Sigmoid colon (tissue), 7 donors: ENCODE data around the gene TMEM132D. TPM values are rescaled to one million over a fixed set of nuclear protein-coding genes. Genes with fewer than 3 reads are reported as not detected.

Source experiments
- DNase-seq: peaks from one replicate; pipeline ENCODE4 v3.0.0-alpha.2; 2019
- H3K27ac ChIP-seq, 4 donors: fragments of 200-600 bp; sonication (generic); one replicate each; pipeline ENCODE4 v1.5.1; 2016 to 2019; ENCODE audit warnings: mild to moderate bottlenecking in 1 of 4
- H3K27me3 ChIP-seq, 3 donors: fragments of 200-600 bp; sonication (generic); one replicate each; pipeline ENCODE4 v1.5.1; 2019; ENCODE audit warnings: mild to moderate bottlenecking in 1 of 3
- H3K36me3 ChIP-seq, 4 donors: fragments of 200-600 bp; sonication (generic); one replicate each; pipeline ENCODE4 v1.5.1; 2016 to 2019
- H3K4me1 ChIP-seq, 4 donors: fragments of 200-600 bp; sonication (generic); one replicate each; pipeline ENCODE4 v1.5.1; 2017 to 2019
- H3K4me3 ChIP-seq, 4 donors: fragments of 200-600 bp; sonication (generic); one replicate each; pipeline ENCODE4 v1.5.1; 2017 to 2019; ENCODE audit warnings: mild to moderate bottlenecking in 2 of 4, moderate library complexity in 1 of 4
- H3K9me3 ChIP-seq, 4 donors: fragments of 200-600 bp in 3 of 4; sonication (generic) in 3 of 4; one replicate each; pipeline versions ENCODE4 v1.5.1 to v1.6.1; 2013 to 2019
- CTCF ChIP-seq, 4 experiments: fragments of 450-650 bp in 3 of 4; fragments of 200-600 bp in 1 of 4; IDR thresholded peaks; one replicate each; pipeline ENCODE4 v1.5.1; 2016 to 2019; ENCODE audit warnings: antibody characterized with exemption in 4 of 4, mild to moderate bottlenecking in 3 of 4, moderate library complexity in 2 of 4
- EP300 ChIP-seq, 4 donors: sonication (generic); formaldehyde crosslinking; IDR thresholded peaks; one replicate each; pipeline ENCODE4 v1.6.1; 2017; ENCODE audit warnings: antibody characterized with exemption in 4 of 4
- POLR2A ChIP-seq, 2 donors: fragments of 450-650 bp; IDR thresholded peaks; one replicate each; pipeline ENCODE4 v1.6.1; 2016; ENCODE audit warnings: antibody characterized with exemption in 2 of 2, mild to moderate bottlenecking in 2 of 2, moderate library complexity in 2 of 2
- POLR2AphosphoS5 ChIP-seq, 4 donors: sonication (generic); formaldehyde crosslinking; IDR thresholded peaks; one replicate each; pipeline ENCODE4 v1.6.1; 2017; ENCODE audit warnings: antibody characterized with exemption in 4 of 4
- WGBS, 2 donors: extraction: QIAGEN DNeasy Blood & Tissue Kit; methylation state at CpG; one replicate each; pipeline ENCODE4 v1.1.7; 2013; 5-methylcytosine and 5-hydroxymethylcytosine counted together
- intact Hi-C: fragments of 100-400 bp; cut with DNase I; formaldehyde crosslinking; loops from one replicate; pipeline ENCODE4 v1.15.1; 2023
- polyA plus RNA-seq, 3 donors: library from polyadenylated mRNA; stranded (reverse); fragments of 200-250 nt; gene quantifications; one replicate each; pipeline ENCODE4 v1.2.3, GENCODE V29; 2013
- total RNA-seq, 4 donors: library from RNA; depleted of rRNA; stranded (reverse); fragments of >200 nt; gene quantifications; one replicate each; pipeline ENCODE4 v1.1.0, GENCODE V29; 2016
- donor health status: healthy with polysubstance abuse.
- donor health status: Bipolar disorder and iron deficiency.
- donor health status: healthy.

The TMEM132D gene
- total and polyA plus RNA-seq, 7 donors: under 0.01 to 0.03 (median under 0.01) TPM; not detected in 3

DNA sequence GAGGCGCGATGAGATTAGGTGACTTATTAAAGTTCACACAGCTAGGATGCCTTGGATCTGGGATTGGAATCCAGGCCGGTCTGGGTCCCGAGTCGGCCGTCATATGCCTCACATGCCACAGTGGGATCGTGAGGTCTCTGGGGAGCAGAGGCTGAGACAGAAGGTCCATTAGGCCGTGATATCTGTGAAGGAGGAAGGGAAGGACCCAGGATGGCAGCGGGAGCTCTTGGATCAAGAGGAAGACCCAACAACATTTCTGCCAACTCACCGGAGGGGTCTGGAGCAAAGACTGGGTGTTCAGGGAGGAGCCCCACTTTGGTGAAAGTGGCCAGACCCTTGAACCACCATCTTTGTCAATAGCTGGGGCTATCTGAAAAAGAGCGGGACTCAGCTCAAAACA, 807.6 kb downstream of the TMEM132D start:
- DNase-seq: no peak
- Histone ChIP-seq H3K4me3 (no peak overlapping the region), H3K27ac (no peak overlapping the region), H3K4me1 (no peaks in the 10 kb centered on the region), H3K36me3 (no peaks in the 10 kb centered on the region), H3K27me3 (no peaks in the 10 kb centered on the region), H3K9me3 (peaks cover 0 to 2% (median 0%) of the 10 kb centered on the region in 4 donors)
- WGBS, 2 donors: 91 to 95% methylated on average over 11 of the region's 11 CpGs
- intact Hi-C loops: no loop called here
- TF ChIP-seq POLR2A (IDR thresholded peaks at IDR 0.05) (no peak), EP300 (IDR thresholded peaks at IDR 0.05) (no peak), POLR2AphosphoS5 (IDR thresholded peaks at IDR 0.05) (no peak), CTCF (IDR thresholded peaks at IDR 0.05) (no peak)

DNA sequence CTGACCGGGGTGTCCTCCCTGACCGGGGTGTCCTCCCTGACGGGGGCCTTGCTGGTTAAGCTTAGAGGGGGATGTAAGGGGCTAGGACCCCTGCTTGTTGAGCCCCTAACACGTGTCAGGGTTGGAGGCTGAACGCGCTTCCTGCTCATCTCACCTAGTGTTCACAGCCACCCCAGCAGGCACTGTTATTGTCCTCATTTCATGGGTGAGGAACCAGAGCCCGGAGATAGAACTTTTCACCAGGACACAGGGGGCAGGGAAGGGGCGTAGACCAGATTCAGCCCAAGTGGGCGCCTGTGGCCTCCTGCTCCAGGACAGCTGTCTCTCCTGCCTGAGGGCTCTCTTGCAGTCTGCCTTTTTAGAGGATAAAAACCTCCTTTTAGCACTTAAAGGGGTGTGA, 814.2 kb downstream of the TMEM132D start:
- 77 to 88% methylated on average over 9 of the region's 9 CpGs for WGBS, 2 donors
- no peak for DNase-seq
- intact Hi-C loops: no loop called here
- no peak overlapping the region for H3K27ac ChIP-seq
- no peaks in the 10 kb centered on the region for H3K27me3 ChIP-seq
- no peaks in the 10 kb centered on the region for H3K36me3 ChIP-seq
- no peaks in the 10 kb centered on the region for H3K4me1 ChIP-seq
- H3K9me3 ChIP-seq: no peaks in the 10 kb centered on the region
- TF ChIP-seq POLR2A (IDR thresholded peaks at IDR 0.05) (no peak), EP300 (IDR thresholded peaks at IDR 0.05) (no peak), POLR2AphosphoS5 (IDR thresholded peaks at IDR 0.05) (no peak), CTCF (IDR thresholded peaks at IDR 0.05) (no peak)
- no peak overlapping the region for H3K4me3 ChIP-seq

- intact Hi-C loops: no loop called here
- H3K9me3 ChIP-seq: peaks cover 0 to 2% (median 0%) of the 10 kb centered on the region in 4 donors
- H3K27ac ChIP-seq: no peak overlapping the region
- DNase-seq: no peak
- no peak overlapping the region for H3K4me3 ChIP-seq
- H3K27me3 ChIP-seq: no peaks in the 10 kb centered on the region
- H3K4me1 ChIP-seq: no peaks in the 10 kb centered on the region
- no peaks in the 10 kb centered on the region for H3K36me3 ChIP-seq
- TF ChIP-seq POLR2A (IDR thresholded peaks at IDR 0.05) (no peak), EP300 (IDR thresholded peaks at IDR 0.05) (no peak), CTCF (IDR thresholded peaks at IDR 0.05) (no peak), POLR2AphosphoS5 (IDR thresholded peaks at IDR 0.05) (no peak)
- WGBS, 2 donors: 85 to 86% methylated on average over 20 of the region's 20 CpGs
These were observed 818.7 kb downstream of the TMEM132D start for GRCh38 chr12:129084875-129085826.

- peaks cover 0 to 2% (median 0%) of the 10 kb centered on the region in 4 donors for H3K9me3 ChIP-seq
- no peak overlapping the region for H3K27ac ChIP-seq
- no peaks in the 10 kb centered on the region for H3K36me3 ChIP-seq
- TF ChIP-seq POLR2AphosphoS5 (IDR thresholded peaks at IDR 0.05) (no peak), POLR2A (IDR thresholded peaks at IDR 0.05) (no peak), EP300 (IDR thresholded peaks at IDR 0.05) (no peak), CTCF (IDR thresholded peaks at IDR 0.05) (no peak)
- H3K4me1 ChIP-seq: no peaks in the 10 kb centered on the region
- DNase-seq: no peak
- intact Hi-C loops: no loop called here
- 63 to 66% methylated on average over 7 of the region's 7 CpGs for WGBS, 2 donors
- no peaks in the 10 kb centered on the region for H3K27me3 ChIP-seq
- H3K4me3 ChIP-seq: no peak overlapping the region
These were observed 820.5 kb downstream of the TMEM132D start for GRCh38 chr12:129083121-129083840.
